NCI-H146 treated with DMSO at 0.1 percent for 48 hours (cell line): ENCODE measurements around the gene RAI2.
"Not testable (repeated sequence)": the region's sequence is repeated elsewhere in the genome, so short reads cannot be mapped to it uniquely, and the experiment has no call there.

Experiments
- DNase-seq: peaks from one replicate; lab custom pipeline; 2025; ENCODE audit not compliant: unreplicated experiment; lab: John Stamatoyannopoulos, UW

The RAI2 gene

GRCh38 chrX:17787557-17787956, 73.5 kb downstream of the RAI2 start:
- DNase-seq, result no peak

GRCh38 chrX:17786554-17787347, 74.3 kb downstream of the RAI2 start:
- DNase-seq, result not testable (repeated sequence)

GRCh38 chrX:17779434-17779833, 81.7 kb downstream of the RAI2 start:
- DNase-seq, result no peak

GRCh38 chrX:17778997-17779396, 82.1 kb downstream of the RAI2 start:
- DNase-seq, result no peak

GRCh38 chrX:17774053-17774452, 87.0 kb downstream of the RAI2 start:
- no peak for DNase-seq

- DNase-seq, result no peak
These were observed 87.7 kb downstream of the RAI2 start for GRCh38 chrX:17773221-17773876.

- no peak for DNase-seq
These were observed 91.3 kb downstream of the RAI2 start for GRCh38 chrX:17769701-17770269.

GRCh38 chrX:17768997-17769396, 92.1 kb downstream of the RAI2 start:
- no peak for DNase-seq

GRCh38 chrX:17767734-17768133, 93.4 kb downstream of the RAI2 start:
- no peak for DNase-seq

- DNase-seq, result no peak
These were observed 101.1 kb downstream of the RAI2 start for GRCh38 chrX:17759990-17760389.

- no peak for DNase-seq
These were observed 102.7 kb downstream of the RAI2 start for GRCh38 chrX:17758382-17758781.

GRCh38 chrX:17750436-17750835, 110.7 kb downstream of the RAI2 start:
- no peak for DNase-seq
